HG03558 (cell line): ENCODE measurements around the gene IL17RD.

ENCODE experiments used
- ATAC-seq: cut with Tn5 transposase; IDR thresholded peaks from one replicate; pipeline ENCODE4 v1.9.1; 2021; ENCODE audit warnings: moderate number of reproducible peaks; ENCODE audit not compliant: unreplicated experiment; ENCODE audit errors: extremely low read depth

IL17RD gene

DNA sequence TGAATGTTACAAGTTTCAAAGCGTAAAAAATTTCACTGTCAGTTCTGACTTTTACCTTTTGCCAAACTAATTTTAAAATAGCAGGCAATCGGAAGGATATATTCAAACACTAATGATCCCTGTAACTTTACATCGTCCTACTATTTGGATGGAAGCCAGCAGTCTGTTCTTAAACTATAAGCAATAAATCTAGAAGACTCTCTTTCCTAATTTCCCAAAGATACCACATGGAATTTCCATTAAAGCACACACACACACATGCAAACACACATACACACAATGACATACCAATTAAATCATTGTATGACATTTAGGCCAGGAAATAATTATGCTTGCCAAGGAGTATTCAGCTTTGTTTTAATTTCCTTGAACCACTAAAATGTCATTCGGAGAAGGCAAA, 32.0 kb downstream of the IL17RD start:
- ATAC-seq, result no peak

DNA sequence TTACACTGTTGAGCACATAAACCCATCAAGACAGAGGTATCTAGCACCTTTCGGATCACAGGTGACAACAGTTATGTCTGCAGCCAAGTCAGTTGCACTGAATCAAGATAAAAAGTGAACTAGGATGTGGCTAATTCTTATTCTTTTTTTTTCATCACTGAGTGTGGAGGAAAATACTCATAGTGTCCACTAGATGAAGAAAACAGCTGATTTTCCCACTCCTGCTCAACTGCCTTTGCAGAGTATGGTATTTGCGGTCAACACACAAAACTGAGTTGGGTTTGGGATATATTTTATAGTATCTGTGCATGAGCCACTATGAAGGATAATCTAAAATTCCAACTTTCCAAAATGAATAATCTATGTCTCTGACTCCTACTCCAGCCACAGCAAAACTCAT, 32.5 kb downstream of the IL17RD start:
- no peak for ATAC-seq

DNA sequence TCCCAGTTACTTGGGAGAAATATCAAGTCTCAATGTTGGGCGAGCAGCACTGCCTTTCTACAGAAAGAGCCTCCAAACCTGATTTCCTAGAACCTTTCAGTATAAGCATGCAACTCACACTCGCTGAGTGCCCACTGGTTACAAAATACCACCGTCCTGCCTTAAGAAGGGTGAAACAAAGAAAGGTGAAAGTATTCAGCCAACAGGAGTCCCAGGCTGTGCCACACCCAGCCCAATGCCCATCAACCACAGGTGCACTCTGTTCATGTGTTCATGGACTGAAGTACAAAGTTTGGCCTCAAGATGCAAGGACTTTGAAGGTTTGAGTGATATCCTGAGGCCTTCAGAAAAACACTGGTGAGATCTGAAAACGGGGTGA, 34.0 kb downstream of the IL17RD start:
- ATAC-seq, result no peak

DNA sequence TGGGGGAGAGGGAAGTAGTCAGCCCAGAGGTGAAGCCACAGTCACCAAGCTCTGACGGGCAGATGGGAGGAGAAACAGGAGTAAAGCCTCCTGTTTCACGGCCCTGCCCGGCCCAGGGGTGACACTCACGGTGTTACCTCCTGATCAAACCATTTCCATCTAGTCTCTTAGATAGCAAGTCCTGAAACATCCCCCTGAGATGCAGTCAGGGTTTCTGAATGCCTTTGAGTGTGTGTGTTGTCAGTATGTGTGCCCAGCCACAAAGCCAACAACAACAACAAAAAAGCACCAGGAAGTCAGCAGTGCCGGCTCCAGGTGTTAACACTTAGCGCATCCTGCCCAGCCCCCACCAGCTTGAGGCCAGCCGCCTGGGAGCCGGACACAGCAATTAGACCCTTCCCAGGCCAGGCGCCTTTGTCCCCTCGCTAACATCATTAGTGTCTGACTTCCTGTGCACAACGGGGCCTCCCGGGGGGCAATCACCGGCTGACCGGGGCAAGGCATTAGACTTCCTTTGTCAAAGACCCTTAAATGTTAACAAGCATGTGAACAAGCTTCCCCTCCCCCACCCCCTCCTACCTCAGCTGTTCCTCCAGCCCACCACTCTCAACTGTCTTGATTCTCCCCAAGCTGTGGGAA, 34.5 kb downstream of the IL17RD start:
- no peak for ATAC-seq

DNA sequence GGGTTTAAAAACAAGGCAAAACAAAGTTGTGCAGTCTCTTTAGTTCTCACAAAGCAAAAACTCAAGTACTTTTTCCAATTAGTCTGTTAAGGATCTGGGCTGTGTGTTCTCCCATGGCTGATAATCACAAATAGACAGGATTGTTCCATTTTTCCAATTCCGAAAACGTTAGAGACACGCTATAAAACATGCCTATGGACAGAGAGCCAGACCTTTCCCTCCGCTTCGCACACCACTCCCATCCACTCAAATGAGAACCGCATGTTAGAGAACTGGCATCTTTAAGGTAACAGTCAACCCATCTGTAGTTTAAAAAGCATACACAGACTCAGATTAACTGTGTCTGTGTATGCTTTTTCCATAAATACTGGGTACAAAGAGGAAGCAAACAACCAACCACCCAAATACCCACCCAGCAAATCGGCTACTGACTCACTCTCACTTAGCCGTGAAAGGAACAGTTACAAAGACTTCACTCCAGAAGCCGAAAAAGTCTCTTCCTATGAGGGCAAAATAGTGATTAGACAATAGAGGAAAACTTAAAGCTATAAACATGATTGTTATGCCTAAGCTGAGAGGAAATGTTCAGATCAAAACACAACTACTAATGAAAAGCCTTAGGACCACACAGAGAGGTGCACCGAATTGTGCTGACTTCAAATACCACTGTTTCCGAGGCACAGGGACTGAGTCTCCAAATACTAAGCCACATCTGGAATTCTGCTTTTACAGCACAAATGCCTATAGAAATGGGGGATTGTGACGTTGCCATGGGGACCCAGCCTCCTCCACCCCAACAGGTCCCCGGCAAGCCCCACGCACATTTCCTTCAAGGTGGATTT, 36.1 kb downstream of the IL17RD start:
- no peak for ATAC-seq

DNA sequence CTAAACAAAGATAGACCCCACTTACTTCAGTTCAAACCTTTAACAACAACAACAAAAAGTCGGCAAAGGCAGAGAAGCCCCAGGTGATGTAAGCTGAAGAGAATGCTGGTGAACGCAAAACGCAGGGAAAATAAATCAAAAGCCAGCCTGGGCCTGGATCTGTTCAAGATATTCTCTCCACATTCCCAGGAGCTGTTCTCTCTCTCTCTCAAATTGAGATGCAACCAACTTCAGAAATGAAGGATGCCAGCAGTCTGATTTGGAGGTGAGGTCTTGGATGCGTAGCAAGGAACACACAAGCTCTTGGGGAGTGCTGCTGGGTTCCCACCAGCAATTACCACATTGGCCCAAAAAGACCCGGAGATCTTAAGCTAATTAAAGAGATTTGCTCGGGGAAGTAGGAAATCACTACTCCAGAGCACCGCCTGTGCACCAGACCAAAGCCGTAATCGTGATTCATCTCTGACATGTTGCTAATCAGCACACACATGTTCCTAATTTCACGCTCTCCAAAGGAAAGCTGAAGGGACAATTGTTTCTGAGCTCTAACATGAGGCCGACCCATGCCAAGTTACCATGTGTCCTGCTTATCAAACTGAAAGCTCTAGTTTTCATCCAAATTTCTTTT, 37.1 kb downstream of the IL17RD start:
- ATAC-seq, result no peak

DNA sequence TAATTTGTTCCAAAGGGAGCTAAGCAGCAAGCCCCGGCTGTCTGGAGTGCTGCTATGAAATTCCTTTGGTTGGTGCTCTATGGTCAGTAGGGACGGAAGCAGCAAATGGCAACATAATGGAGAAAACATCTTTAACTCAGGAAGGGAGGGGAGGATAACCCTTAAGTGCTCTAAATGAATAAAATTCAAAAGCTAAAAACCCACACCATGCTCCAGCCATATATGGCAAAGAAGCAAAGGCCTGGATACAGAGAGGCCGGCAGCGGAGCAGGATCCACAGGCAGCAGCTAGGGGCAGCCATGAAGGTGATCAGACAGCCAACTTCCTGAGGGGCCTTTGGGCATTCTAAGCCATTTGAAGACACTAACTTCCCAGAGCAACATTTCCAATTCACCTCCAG, 38.9 kb downstream of the IL17RD start:
- ATAC-seq, result no peak

DNA sequence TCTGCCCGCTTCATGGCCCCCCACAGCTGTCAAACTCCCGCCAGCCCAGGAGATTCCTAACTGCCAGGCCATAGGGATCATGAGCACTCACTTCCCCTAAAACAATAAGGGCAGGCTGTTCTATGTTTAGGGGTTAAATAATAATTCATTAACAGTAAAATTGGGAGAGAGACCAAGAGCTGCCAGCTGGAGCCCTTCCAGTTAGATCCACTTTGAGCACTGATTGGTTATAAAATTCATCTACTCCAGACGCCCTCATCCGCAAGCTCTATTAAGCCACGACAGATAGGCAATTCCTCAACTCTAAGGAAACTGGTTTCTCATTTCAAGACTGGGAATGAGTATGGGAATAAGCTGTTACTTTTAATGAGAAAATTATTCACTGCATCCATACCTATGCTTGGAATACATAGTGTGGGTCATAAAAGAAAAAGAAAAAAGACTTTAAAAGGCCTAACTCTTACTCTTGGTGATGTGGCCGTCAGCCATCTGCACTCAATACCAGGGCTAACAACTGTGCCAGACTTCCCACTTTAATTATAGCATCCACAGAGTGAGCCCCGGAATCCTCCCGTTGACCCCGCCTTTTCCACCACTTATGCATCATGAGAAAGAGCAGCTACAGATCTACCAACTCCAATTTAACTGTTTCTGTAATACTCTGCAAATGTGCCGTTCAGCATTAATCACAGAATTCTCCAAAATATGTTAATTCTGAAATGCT, 44.5 kb downstream of the IL17RD start:
- no peak for ATAC-seq

DNA sequence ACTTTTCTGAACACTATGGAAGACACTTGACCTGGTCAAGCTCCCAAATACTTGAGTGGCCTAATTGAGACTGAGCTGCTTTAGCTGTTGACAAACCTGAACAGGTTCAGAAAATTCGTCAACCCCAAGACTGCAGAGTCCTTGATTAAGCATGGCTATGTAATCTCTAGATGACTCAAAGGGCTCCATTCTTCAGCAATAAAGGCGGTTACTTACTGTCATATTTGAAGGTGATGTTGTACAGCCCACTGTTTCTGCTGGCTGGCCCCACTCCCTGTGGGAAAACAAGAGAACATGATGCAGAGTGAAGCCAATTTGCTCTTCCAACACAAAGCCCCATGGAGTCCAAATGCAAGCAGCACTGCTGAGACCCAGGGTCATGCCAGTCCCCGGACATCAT, 45.1 kb downstream of the IL17RD start:
- ATAC-seq, result no peak

DNA sequence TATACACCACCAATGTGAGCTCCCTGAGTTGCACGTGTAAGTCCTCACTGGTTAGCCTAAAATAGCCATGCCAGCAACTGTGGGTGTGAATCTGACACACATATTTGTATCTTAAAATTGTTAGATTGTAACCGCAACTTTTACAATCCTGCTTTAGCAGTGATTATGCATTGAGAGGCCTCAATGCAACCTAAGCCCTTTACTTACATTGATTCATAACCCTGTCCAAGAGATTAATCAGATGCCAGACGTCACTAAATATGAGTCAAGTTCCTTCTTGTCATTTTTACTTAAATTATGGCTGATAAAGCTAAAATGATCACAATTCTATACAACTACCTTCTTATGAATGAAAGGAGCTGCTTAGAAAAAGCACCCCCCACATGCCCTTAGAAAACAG, 46.9 kb downstream of the IL17RD start:
- no peak for ATAC-seq

DNA sequence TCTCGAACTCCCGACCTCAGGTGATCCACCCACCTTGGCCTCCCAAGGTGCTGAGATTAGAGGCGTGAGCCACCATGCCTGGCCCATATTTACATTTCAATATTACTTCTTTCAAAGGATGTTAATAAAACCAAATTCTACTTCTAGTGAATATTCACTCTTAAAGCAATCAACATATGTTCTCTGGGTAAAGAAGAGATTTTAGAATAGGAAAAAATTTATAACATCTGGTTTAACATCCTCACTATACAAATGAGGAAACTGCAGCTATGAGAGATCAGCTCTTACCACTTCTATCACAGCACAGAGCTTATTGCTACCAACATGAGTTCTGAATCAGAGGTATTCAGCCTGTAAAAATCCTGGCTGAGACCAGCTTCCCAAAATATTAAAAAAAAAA, 48.7 kb downstream of the IL17RD start:
- no peak for ATAC-seq

DNA sequence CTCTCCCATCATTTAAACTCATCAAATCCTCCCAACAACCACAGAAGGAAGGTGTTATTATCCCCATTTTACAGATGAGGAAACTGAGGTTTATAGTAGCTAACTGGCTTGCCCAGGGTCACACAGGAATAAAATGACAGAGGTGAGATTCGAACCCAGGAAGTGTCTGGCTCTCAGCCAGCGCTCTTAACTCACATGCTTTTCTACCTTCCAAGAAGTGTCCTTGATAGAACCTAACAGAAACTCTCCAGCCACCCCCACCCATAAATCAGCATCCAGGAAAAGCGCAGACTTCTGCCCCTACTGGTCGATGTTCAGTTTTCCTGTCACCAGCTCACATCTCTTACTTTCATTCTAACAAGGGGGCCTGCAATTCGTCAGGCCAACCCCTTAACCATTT, 52.9 kb downstream of the IL17RD start:
- ATAC-seq, result no peak

DNA sequence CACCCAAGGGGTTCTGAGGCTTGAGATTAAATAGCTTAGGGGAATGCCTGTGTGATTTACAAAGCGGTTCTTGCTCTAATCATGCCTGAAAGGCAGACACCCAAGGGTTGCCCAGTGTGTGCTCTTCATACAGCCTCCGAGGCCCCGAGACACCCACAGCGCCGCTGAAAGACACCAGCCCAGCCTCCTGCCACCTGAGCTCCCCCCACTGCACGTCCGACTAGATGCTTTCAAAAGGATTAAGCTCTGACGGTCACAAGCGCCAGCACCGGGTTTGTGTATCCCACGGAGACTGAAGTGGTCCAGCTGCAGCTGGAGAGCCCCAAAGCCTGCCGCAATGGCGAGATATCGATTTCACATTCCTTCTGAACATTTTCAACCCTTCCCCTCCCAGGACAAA, 54.4 kb downstream of the IL17RD start:
- no peak for ATAC-seq

DNA sequence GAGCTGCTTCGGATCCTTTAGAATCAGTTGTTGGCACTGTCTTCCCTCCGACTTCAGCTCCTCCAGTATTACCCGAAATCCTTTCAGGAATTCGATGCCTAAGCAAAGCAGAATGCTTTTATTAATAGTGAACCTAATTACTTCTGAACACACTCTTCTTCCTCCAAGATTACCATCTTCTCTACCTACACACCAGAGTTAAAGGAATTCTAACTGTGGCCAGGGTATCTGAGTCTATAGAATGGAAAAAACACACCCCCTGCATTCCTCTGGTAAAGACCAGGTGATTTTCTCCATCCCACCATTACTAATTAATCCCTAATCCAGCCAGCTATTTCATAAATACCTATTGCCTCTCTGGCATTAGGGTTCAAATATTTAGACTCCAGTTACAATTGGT, 54.9 kb downstream of the IL17RD start:
- no peak for ATAC-seq

DNA sequence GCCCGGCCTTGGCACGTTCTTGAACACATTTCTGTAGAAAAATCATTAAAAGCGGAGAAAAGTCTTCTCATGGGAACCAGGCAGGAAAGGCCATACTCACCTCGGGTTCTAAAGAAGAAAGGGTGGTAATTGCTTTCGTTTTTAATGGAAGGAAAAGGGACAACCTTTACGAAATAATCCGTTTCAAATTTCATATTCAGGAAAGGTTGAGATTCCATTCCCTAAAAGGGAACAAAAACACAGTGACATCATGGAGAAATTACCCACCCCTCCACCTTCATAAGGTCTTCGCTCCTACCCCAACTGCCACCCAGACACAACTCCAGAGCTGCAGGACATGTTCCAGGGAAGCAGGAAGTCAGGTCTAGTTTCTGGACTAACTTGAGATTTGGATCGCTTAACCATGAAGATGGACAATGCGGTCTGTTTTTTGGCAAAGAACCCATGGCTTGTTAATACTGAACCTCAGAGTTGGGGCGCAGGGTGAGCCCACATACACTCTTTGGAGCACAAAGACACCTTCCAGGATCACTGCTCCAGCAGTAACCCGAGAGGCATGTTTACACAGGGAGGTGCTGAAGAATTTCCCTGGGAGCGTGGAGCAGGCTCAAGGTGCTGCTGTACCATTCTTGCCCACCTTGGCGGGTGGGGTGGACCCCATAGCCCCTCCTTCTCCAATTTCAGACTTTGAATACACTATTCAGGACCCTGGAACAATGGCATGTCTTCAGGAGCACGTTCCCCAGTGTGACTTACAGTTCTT, 55.5 kb downstream of the IL17RD start:
- ATAC-seq, result no peak

DNA sequence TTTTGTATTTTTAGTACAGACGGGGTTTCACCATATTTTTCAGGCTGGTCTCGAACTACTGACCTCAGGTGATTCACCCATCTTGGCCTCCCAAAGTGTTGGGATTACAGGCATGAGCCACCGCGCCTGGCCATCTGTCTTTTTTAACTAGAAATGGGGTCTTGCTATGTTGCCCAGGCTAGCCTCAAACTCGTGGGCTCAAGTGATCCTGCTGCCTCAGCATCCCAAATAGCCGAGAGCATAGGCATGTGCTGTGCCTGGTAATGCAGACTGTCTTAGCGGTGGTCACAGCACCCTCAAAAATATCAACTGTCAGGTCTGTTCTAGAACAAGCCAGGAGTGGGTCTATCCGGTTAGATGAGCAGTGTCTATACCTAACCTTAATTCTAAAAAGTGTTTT, 56.5 kb downstream of the IL17RD start:
- no peak for ATAC-seq

DNA sequence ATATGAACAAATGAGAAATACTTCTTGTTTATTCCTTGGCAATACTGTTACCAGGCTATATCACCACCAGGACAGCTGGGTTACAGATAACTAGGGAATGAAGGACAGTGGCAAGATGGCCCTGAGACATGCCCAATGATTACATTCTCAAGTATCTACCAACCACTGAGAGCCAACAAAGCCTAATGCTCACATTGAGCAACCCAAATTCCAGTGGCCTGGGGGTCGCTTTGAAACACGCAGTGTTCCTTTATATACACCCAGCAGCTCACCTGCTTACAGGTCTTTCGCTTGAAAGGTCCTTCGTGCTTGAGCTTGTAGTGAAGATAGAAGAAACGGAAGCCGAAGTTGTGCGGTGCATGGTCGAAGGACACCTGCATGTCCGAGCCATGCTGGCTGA, 59.6 kb downstream of the IL17RD start:
- ATAC-seq, result no peak

DNA sequence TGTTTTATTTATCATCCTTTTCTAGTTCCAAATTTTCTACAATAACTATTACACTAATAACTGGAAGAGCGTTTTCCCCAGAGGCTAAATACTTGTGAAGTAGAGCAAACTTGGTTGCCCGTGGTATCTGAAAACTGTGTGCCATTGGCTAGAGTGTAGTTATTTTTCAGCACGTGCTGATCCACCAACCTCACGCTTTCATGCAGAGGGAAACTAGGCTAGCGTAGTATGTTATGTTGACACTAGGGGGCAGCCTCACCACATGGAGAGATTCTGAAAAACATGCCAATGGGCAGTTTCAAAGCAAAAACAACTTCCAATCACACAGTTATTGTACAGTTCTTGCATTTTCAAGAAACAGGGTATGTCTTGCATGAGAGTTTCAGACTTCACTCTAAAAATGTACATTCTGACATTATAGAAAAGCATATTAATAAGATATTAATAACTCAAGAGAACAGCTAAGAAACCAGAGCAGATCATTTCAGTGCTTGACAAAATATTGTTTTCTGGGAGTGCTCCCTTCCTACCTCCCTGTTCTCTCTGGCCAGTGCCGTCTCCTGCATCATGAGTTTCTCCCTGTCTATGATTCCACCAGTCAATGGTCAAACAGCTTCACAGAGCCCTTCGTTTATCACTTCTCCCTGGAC, 65.0 kb downstream of the IL17RD start:
- no peak for ATAC-seq

DNA sequence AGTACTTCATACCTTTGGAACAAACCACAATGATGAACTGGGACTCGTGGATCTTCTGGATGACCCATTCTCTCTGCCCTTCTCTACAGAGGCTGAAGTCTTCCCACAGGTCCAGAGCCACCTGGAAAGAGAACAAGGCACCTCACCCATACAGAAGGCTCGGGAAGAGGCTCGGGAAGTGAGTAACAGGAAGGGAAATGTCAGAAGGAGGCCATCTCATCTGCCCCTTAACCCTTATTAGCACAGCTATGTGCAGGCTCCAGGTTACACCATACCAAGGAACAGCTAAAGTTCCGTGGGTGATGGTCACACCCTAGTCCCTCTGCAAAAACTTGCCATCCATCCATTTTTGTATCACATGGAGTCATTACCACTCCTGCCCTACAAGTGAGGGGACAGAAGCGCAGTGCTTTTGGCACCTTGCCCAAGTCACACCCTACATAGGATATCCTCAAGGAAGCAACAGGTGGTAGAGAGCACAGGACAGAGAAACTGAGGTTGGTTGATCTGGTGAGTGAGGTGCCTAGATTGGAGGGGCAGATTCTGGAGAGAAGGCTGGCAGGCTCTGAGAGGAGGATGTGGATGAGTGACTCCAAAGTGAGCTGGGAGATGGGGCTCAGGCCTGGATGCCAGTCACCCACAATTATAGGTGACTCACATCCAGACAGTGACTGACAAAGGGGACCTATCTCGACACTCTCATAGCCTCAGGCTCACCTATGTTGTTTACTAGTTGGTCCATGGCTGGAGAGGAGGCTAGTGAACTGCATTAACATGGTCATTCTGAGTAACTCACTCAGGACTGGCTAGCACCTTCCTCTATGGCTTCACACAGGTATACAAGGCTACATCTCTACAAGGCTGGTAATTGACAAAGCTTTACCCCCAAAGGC, 66.5 kb downstream of the IL17RD start:
- no peak for ATAC-seq
